ENCODE measurements around the gene IP6K3.

The IP6K3 gene, protein sequence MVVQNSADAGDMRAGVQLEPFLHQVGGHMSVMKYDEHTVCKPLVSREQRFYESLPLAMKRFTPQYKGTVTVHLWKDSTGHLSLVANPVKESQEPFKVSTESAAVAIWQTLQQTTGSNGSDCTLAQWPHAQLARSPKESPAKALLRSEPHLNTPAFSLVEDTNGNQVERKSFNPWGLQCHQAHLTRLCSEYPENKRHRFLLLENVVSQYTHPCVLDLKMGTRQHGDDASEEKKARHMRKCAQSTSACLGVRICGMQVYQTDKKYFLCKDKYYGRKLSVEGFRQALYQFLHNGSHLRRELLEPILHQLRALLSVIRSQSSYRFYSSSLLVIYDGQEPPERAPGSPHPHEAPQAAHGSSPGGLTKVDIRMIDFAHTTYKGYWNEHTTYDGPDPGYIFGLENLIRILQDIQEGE

GRCh38 chr6:33746651-33747100 is at the start of gene IP6K3:
TSS of gene IP6K3 (minus strand) at chr6:33746905. CDS start at chr6:33735476, 11,429 bp downstream.
- DNase-seq (ENCODE audit: low read depth in 3 of 3, low spot score in 1 of 3), result no peak

- DNase-seq (ENCODE audit: low read depth in 3 of 3, low spot score in 1 of 3), result no peak
Observed at GRCh38 chr6:33794910-33795623, 48.4 kb upstream of the IP6K3 start.

DNA sequence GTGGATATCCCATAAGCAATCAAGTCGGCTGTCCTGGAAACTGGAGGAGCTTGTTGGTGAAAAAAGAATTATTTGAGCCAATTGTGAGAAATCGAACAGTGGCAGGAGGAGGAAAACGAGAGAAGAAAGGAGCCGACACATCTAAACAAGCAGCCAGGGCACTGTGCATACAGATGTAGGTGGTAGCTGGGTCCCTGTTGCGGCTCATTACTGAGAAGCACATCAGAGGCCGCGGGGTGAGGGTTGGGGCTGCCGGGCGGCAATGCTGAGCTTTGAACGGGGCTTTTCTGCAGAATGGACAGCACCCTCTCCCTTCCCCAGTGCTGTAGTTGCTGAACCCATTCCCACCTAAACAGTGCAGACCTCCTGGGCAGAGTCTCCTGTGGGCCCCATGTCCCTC is 46.3 kb upstream of the IP6K3 start:
- no peak for DNase-seq (ENCODE audit: low read depth in 3 of 3, low spot score in 1 of 3)

- no peak for DNase-seq (ENCODE audit: low read depth in 3 of 3, low spot score in 1 of 3)
Observed at GRCh38 chr6:33791620-33792019, 44.9 kb upstream of the IP6K3 start.

DNA sequence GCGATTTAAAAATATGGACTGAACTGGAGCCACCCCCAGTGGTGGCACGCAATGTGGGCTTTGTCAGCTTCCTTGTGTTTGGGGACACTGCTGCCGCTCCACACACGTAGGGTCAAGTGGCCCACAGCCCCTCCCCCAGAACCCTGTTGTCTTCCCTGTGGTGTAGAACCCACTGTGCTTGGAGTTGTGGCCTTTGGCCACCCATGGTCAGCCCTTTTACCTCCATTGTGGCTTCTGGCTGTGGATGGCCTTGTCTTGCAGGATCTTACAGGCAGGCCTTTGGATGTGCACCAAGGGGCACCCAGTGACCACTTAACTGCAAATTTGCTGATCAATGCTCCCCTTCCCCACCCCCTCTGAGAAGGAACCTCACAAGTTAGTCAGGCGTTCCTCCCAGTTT is 44.2 kb upstream of the IP6K3 start:
- DNase-seq (ENCODE audit: low read depth in 3 of 3, low spot score in 1 of 3), result no peak

DNA sequence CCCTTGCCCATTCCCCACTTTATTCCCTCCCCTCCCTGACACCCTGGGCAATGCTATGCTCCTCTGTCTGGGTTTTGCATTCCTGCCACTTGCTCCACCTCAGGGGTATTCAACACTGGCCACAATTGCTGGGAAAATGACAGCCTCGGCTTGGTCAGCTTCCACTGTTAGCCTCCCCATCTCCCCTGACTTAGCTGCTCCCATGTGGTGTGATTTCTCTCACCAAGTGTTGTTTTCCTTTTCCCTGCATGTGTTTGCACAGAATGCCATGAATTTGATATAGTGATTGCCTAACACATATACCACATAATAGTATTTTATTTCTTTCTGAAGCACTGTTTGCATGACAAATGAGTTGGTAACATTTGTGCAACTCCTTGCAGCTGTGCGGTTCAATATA is 43.7 kb upstream of the IP6K3 start:
- no peak for DNase-seq (ENCODE audit: low read depth in 3 of 3, low spot score in 1 of 3)

DNA sequence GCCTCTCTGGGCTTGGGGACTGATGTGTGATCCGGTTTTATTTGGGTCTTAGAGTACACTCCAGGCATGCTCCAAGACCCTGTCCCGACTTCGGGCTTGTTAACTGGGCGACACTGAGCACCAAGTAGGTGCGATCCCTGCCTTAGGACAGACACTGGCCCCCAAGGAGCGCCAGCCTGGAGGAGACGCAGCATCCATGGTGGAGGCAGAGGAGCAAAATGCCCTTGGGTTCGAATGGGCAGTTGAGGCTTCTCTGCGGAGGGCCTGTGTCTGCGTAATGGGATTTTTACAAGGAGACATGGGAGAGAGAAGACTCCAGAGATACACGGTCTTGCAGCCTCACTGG is 42.8 kb upstream of the IP6K3 start:
- no peak for DNase-seq (ENCODE audit: low read depth in 3 of 3, low spot score in 1 of 3)

GRCh38 chr6:33788694-33789549 is 42.2 kb upstream of the IP6K3 start, which contains the start of gene LEMD2:
TSS of gene LEMD2 (minus strand) at chr6:33789130. CDS start at chr6:33789116, 14 bp downstream.
- DNase-seq (ENCODE audit: low read depth in 3 of 3, low spot score in 1 of 3), result peak; percentile 71 to 94 (median 87)

DNA sequence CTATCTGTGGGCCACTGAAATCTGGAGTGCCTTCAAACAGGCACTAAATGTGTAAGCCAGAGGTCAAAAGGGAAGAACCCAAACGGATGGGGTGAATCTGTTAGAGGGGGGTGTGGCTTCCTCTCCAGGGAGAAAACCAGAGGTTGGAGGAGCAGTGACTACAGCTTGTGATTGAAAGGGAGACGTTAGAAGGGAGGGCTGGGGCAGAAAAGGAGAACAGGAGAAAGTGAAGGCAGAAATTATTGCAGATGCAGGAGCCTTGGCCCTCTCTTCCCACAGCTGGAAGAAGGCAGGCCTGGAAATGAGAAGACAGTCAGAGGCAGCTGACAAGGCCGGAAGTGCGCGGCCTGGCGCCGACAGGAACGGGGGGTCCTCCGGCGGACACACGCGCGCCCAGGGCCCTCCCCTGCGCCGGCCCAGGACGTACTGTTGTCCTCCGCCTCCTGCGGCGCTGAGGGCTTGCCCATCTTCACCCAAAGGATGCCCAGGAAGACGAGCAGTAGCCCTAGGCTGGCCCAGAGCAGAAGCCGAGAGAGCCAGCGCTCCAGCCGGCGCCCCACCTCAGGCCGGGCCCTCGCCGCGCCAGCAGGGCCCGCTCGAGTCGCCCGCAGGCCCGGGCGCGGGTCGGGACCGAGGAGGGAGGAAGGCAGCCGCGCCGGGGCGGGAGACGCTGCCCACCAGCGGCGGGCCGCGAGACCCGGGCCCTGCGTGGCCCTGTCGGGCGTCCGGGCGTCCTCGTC is 41.4 kb upstream of the IP6K3 start:
- peak in 1 of 3 donors; percentile 22 for DNase-seq (ENCODE audit: low read depth in 3 of 3, low spot score in 1 of 3)

- DNase-seq (ENCODE audit: low read depth in 3 of 3, low spot score in 1 of 3), result no peak
Observed at GRCh38 chr6:33787346-33787953, 40.7 kb upstream of the IP6K3 start.

DNA sequence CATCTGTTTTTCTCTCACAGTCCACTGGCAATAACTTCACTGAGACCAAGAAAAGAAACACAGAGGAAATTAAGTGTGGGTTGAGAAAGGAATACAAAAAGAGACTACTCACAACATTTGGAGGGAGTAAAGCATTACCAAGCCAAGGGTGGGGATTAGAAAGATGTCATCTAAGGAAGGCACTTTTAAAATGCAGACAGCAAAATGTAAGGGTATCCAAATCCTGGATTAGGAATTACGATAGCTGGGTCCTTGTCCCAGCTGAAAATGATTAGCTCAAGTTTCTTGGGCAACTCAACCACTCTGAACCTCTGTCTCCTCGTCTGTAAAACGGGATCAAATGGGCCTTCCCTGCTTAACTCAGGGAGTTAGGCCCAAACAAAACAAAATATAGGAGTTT is 40.0 kb upstream of the IP6K3 start:
- DNase-seq (ENCODE audit: low read depth in 3 of 3, low spot score in 1 of 3), result no peak

- no peak for DNase-seq (ENCODE audit: low read depth in 3 of 3, low spot score in 1 of 3)
Observed at GRCh38 chr6:33785778-33786177, 39.1 kb upstream of the IP6K3 start.

- DNase-seq (ENCODE audit: low read depth in 3 of 3, low spot score in 1 of 3), result no peak
Observed at GRCh38 chr6:33784787-33785186, 38.1 kb upstream of the IP6K3 start.

DNA sequence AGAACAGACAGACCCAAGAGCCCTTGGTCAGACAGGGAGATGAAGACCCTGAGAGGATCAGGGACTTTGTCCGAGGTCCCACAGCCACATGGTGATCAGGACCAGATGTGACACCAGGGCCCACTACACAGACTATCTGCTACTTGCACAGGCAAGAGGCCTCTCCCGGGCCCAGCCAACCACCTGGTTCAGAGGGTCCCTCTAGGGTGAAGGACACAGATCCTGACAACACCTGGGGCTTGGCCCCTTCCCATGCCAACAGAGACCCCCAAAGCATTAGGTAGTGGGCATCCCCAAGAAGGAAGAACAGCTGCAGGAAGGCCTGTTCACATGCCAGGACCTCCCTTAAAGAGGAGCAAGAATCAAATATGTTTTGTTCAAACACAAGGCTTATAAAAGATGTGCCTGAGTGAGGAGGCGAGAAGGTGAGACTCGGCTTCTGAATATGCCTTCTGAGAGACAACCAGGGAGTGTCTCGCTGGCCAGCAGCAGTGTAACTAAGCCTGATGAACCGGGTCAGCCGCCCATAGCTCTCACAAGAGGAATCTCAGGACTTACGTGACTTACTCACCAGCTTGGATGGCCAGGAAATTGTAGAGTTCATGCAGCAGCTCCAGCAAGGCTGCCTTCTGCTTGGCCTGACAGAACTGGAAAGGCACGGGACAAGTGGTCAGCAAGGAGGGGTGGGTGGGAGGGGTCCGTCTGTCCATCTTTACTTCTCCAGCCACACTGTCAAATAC is 37.2 kb upstream of the IP6K3 start:
- DNase-seq (ENCODE audit: low read depth in 3 of 3, low spot score in 1 of 3), result no peak

DNA sequence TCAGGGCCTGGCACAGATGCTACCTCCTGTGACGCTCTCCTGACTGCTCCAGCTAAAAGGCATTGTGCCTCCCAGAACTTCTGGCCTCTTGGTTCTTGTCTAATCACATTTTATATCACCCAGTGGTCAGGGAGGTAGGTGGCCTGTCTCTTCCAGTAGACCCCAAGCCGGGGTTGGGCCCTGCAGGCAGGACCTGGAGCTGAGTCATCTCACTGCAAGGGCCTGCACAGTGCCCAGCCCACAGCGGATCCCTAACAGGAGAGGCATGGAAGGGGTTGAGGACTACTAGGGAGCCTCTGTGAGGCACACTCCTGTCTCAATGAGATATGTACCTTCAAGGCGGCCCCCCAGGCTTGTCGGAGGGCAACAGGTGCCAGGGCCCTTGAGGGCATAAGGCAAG is 35.9 kb upstream of the IP6K3 start:
- DNase-seq (ENCODE audit: low read depth in 3 of 3, low spot score in 1 of 3), result no peak

GRCh38 chr6:33781131-33781975 is 34.6 kb upstream of the IP6K3 start:
- DNase-seq (ENCODE audit: low read depth in 3 of 3, low spot score in 1 of 3), result no peak

DNA sequence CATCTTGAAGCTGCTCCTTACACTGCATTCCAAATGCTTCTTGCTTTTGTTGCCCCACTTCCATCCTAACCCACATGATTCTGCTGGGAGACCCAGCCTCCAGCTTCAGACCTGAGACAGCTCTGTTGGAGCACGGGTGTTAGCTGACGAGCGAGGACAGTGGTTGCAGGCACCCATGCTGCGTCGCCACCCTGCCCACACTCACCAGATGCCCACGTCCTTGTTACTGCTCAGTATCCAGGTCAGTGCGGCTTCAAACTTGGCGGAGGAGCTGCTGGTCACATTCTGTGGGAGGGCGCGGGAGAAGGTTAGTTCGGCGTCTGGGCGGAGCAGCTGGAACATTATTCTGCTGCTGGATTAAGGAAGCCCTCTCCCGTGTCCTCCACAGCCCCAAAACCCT is 33.2 kb upstream of the IP6K3 start:
- DNase-seq (ENCODE audit: low read depth in 3 of 3, low spot score in 1 of 3), result no peak

DNA sequence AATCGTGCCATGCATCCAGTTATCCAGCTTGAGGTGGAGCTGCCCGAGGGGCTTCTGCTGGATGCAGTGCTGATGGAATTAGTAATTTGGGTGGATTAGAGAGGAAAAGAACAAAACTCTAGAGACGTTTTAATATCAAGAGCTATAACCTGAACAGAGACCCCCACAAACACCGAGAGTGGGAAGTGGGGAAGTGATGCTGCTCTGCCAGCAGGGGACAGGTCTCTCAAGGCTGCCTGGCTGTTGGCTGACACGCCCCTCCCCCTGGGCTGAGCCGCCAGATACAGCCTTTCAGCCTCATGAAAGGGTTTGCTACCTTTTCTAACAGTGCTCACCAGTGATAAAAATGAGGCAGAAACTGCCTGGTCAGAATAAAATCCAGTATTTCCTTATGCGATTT is 32.6 kb upstream of the IP6K3 start:
- DNase-seq (ENCODE audit: low read depth in 3 of 3, low spot score in 1 of 3), result no peak

Measured in stimulated activated CD4-positive, alpha-beta T cell treated with anti-CD3 and anti-CD28 coated beads, TNF-alpha, amount 100 ng/mL, for 1 hour (primary cell).